Stimulated activated CD4-positive, alpha-beta T cell treated with anti-CD3 and anti-CD28 coated beads, Interleukin-15, amount 100 ng/mL, for 24 hours (primary cell): ENCODE measurements around the gene SERP1.
A peak's percentile ranks its signal among the peaks of the same experiment; 100 is the strongest.

Experiments
- DNase-seq: peaks from one replicate; pipeline ENCODE4 v3.0.0-alpha.2; 2020

SERP1 gene

GRCh38 chr3:150546226-150547044, at the start of gene SERP1, which contains the start of gene EIF2A:
TSS of gene SERP1 (minus strand) at chr3:150546496. CDS start at chr3:150546135, 361 bp downstream.
TSS of gene EIF2A (plus strand) at chr3:150546787. CDS start at chr3:150546803, 16 bp downstream.
- DNase-seq = peak; percentile 98

GRCh38 chr3:150594150-150594549, 47.9 kb upstream of the SERP1 start:
- DNase-seq = no peak

GRCh38 chr3:150589759-150590158, 43.5 kb upstream of the SERP1 start:
- no peak for DNase-seq

GRCh38 chr3:150588027-150588830, 41.9 kb upstream of the SERP1 start:
- DNase-seq = no peak

- no peak for DNase-seq
Observed at GRCh38 chr3:150583028-150583427, 36.7 kb upstream of the SERP1 start.

GRCh38 chr3:150582620-150583019, 36.3 kb upstream of the SERP1 start:
- DNase-seq = no peak

- DNase-seq = no peak
Observed at GRCh38 chr3:150581174-150581573, 34.9 kb upstream of the SERP1 start.

GRCh38 chr3:150577855-150578254, 31.6 kb upstream of the SERP1 start:
- DNase-seq = no peak

- no peak for DNase-seq
Observed at GRCh38 chr3:150567328-150567727, 21.0 kb upstream of the SERP1 start.

- DNase-seq = no peak
Observed at GRCh38 chr3:150564243-150564642, 17.9 kb upstream of the SERP1 start.

- DNase-seq = no peak
Observed at GRCh38 chr3:150557725-150558124, 11.4 kb upstream of the SERP1 start.

- DNase-seq = no peak
Observed at GRCh38 chr3:150556792-150557191, 10.5 kb upstream of the SERP1 start.

GRCh38 chr3:150555859-150556436, 9.7 kb upstream of the SERP1 start:
- DNase-seq = no peak

- DNase-seq = no peak
Observed at GRCh38 chr3:150547045-150547741, 897 bp upstream of the SERP1 start.

- peak; percentile 54 for DNase-seq
Observed at GRCh38 chr3:150545419-150546225, 674 bp downstream of the SERP1 start.

GRCh38 chr3:150544726-150545125, 1.6 kb downstream of the SERP1 start:
- DNase-seq = no peak

GRCh38 chr3:150544041-150544440, 2.3 kb downstream of the SERP1 start:
- no peak for DNase-seq

- no peak for DNase-seq
Observed at GRCh38 chr3:150543531-150543930, 2.8 kb downstream of the SERP1 start.

GRCh38 chr3:150543128-150543527, 3.2 kb downstream of the SERP1 start:
- no peak for DNase-seq

GRCh38 chr3:150540991-150541390, 5.3 kb downstream of the SERP1 start:
- DNase-seq = no peak

GRCh38 chr3:150540297-150540696, 6.0 kb downstream of the SERP1 start:
- no peak for DNase-seq
